ENCODE data around the gene CAB39L. TPM values are rescaled to one million over a fixed set of nuclear protein-coding genes. Genes with fewer than 3 reads are reported as not detected.

The CAB39L gene
- total and polyA plus RNA-seq, 9 of the 15 experiments (the other 6 are each of a cell fraction or from before 2014, with no cell fraction given) = 1.1 to 4.2 (median 2.6) TPM

DNA sequence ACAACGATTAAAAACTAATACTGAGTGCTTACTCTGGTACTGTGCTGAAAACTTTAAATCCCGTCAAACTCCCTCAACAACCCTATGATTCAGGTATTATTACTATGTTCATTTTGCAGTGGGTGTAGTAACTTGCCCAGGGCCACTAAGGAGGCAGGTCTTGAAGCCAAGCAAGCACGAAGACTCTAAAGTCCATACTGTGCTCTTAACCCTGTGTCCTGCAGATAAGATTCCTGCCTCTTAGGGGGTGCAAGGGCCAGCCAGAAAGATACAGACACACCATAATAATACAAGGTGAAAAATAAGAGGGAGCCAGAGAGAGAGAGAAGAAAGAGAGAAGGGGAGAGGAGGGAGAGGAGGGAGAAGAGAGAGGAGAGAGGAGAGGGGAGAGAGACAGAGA is 100.6 kb downstream of the CAB39L start:
- TF ChIP-seq SMARCB1 (IDR thresholded peaks at IDR 0.05; ENCODE audit: insufficient read length, low read depth) (no peak), MNT (conservative IDR thresholded peaks at IDR 0.05) (no peak), TCF3 (CRISPR knock-in tag; IDR thresholded peaks at IDR 0.05) (peak; percentile 33), ARID1B (IDR thresholded peaks at IDR 0.05) (peak; percentile 48), CBFA2T3 (IDR thresholded peaks at IDR 0.05) (peak; percentile 37)
- TF ChIP-seq, protein P1, sequence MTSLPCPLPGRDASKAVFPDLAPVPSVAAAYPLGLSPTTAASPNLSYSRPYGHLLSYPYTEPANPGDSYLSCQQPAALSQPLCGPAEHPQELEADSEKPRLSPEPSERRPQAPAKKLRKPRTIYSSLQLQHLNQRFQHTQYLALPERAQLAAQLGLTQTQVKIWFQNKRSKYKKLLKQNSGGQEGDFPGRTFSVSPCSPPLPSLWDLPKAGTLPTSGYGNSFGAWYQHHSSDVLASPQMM (CRISPR knock-in tag; IDR thresholded peaks at IDR 0.05) = no peak
- peak in 2 of 4 experiments; percentile 21 to 31 for DNase-seq (ENCODE audit: extremely low read depth in 1 of 4, low spot score in 3 of 4)
- POLR2A ChIA-PET = interaction anchor here (0.6 to 1.0 kb wide), 2 partner anchors 9 to 204 kb away, joined by 3 read pairs; no protein-coding TSS in a partner anchor

More for the DNA sequence above, 100.6 kb downstream of the CAB39L start:
- FAIRE-seq (peak; percentile 19), ATAC-seq (peak; percentile 83)
- Histone ChIP-seq H3K36me3 (ENCODE audit: control insufficient read depth, insufficient read depth, low read length) (no peaks in the 10 kb centered on the region), H3K27me3 (ENCODE audit: control insufficient read depth in 2 of 2, insufficient read depth in 2 of 2, low read length in 2 of 2) (no peaks in the 10 kb centered on the region), H3K79me2 (ENCODE audit: control insufficient read depth, insufficient read depth, low read length) (no peaks in the 10 kb centered on the region), H3K4me2 (ENCODE audit: insufficient read depth, low read length) (peak overlapping the region; percentile 16; the same call in 1 of the 2 replicates), H3K4me1 (replicated peaks in 1 of 2; ENCODE audit: control insufficient read depth in 2 of 2, insufficient read depth in 2 of 2, low read length in 2 of 2) (no peaks in the 10 kb centered on the region; a peak in 1 of 5 replicates), H4K20me1 (replicated peaks; ENCODE audit: control insufficient read depth, insufficient read depth, low read length) (no peaks in the 10 kb centered on the region), H3K27ac (ENCODE audit: extremely low read depth, low read depth, low read length) (no peak overlapping the region), H3K9me1 (ENCODE audit: control insufficient read depth, insufficient read depth, low read length) (no peaks in the 10 kb centered on the region), H3K9ac (ENCODE audit: insufficient read depth in 1 of 2, low read depth in 2 of 2, low read length in 2 of 2) (no peak overlapping the region), H3K4me3 (no peak overlapping the region), H3K9me3 (replicated peaks; ENCODE audit: control insufficient read depth, insufficient read depth, low read depth, low read length) (no peaks in the 10 kb centered on the region), H2AFZ (ENCODE audit: low read depth, low read length) (0 out of 2 replicates have a peak overlapping the region, but pooled peaks have one; percentile 19)
- CTCF ChIA-PET (ENCODE audit: low intra/inter-chr PET ratio) = no interaction called here
- in situ Hi-C loops (cut with MboI) (no loop called here), intact Hi-C loops (cut with micrococcal nuclease) (loop anchor here (10.0 kb wide), 1 partner anchor 72 kb away; no protein-coding TSS in a partner anchor)
- 16% methylated on average over 3 of the region's 3 CpGs for WGBS (ENCODE audit: insufficient coverage, low coverage, missing lambda C conversion rate)
- BruUV-seq (replicated peaks) = no TSS peak

Measured in K562 (cell line).